GM19438 (cell line): ENCODE results near the gene PON2.
"Not testable (repeated sequence)": the region's sequence is repeated elsewhere in the genome, so short reads cannot be mapped to it uniquely, and the experiment has no call there.

Source experiments
- ATAC-seq: cut with Tn5 transposase; IDR thresholded peaks from one replicate; pipeline ENCODE4 v1.9.1; 2021; ENCODE audit warnings: low read depth; ENCODE audit not compliant: unreplicated experiment

PON2 gene

DNA sequence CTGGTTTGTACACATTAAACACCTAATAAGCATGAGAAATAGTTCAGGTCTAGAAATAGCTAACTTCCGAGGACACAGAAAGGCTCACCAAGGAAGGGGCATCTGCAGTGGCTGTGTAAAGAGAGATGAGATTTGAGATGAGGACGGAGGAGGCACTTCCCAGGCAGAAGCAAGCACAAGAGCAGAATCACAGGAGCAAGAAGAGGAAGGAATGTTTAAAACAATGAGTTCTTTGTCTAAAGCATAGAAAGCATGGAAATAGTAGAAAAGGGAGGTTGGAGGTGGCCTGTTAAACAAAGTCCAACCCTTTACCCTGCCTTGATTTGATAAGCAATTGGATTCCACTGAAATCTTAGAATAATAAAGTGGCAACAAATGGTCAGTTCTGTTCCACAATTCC lies 27.1 kb downstream of the PON2 start:
- no peak for ATAC-seq

GRCh38 chr7:95405800-95406199 lies 29.0 kb downstream of the PON2 start:
- ATAC-seq: no peak

GRCh38 chr7:95405208-95405607 lies 29.6 kb downstream of the PON2 start:
- no peak for ATAC-seq

DNA sequence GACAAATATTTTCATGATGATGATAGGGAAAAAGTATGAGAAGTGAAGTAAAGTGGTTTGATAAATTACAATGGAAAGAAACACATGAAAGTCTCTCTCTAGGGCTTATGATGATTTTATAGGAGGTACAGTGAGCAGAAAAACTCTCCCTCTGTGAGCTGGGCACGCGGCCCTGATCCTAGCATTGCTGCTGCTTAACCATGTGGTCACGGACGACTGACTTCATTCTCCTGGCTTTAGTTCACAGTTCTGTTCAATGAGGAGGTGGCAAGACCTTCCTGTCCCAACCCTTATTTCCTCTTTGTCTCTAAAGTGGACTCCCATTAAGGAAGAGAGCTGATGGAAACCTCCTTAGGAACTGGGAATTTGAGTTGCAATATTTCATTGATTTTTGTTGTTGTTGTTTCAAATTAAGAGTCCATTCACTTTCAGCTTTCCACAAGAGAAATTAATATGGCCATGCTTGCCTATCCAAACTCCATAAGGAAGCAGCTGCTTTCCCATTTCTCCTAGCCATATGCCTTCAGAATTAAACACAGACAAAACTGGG lies 30.4 kb downstream of the PON2 start:
- ATAC-seq: no peak

DNA sequence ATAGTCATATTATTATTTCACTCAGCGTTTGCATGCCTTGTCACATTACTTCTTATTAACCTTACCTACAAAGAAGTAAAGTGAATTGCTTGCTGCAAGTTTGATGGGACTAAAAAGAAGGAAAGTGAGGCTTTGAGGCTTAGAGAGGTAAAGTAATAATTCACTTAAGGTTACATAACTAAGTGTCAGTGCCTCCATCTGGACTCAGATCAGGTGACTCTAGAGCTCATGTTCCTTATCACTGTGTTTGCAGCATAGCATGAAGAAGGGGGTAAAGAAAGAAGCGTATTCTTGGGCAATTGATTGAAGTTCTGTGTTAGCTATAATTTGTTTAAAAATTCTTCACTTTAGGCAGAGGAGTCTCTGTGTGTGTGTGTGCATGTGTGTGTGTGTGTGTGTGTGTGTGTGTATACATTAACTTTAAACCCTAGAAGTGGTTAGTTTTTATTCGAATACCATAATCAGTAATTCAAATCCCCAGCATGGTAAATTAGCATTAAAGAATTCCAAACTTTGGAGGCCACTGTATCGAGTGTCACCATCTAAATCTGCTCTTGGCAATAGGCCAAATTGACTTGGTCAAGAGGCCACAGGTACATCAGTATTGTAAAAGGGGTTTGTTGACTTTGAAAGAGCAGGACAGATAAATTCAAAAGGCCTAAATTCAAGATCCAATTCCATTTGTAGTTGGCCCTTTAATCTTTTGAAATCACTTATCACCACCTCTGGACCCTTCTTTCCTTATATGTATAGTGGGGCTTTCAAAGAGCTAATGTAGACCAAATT lies 36.5 kb downstream of the PON2 start:
- no peak for ATAC-seq

- no peak for ATAC-seq
These were observed 37.4 kb downstream of the PON2 start for GRCh38 chr7:95397381-95397780.

GRCh38 chr7:95396136-95397032 lies 38.4 kb downstream of the PON2 start, which contains the start of gene PON3:
PON3 (minus strand) TSS chr7:95396375; CDS start chr7:95396350, 25 bp downstream.
- peak; percentile 80 for ATAC-seq

- no peak for ATAC-seq
These were observed 39.1 kb downstream of the PON2 start for GRCh38 chr7:95395755-95396135.

- no peak for ATAC-seq
These were observed 40.5 kb downstream of the PON2 start for GRCh38 chr7:95394370-95394769.

DNA sequence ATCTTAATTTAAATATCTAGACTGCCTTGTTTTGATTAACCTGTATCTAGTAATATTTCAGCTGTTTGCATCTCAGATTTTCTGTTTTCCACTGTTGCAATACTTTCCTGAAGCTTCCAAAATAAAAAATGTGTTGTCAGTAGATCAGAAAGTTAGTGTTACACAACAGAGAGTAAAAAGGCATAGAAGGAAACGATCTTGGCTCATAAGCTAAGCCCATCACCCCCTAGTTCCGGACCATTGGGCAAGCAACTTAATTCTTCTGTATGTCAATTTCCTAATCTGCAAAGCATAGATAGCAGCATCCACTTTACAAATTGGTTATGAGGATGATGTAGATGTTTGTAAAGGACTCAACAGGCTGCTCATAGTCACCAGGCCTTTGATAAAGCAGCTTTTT lies 43.1 kb downstream of the PON2 start:
- ATAC-seq: no peak

GRCh38 chr7:95389516-95389915 lies 45.3 kb downstream of the PON2 start:
- no peak for ATAC-seq

- not testable (repeated sequence) for ATAC-seq
These were observed 55.4 kb downstream of the PON2 start for GRCh38 chr7:95379457-95379856.

DNA sequence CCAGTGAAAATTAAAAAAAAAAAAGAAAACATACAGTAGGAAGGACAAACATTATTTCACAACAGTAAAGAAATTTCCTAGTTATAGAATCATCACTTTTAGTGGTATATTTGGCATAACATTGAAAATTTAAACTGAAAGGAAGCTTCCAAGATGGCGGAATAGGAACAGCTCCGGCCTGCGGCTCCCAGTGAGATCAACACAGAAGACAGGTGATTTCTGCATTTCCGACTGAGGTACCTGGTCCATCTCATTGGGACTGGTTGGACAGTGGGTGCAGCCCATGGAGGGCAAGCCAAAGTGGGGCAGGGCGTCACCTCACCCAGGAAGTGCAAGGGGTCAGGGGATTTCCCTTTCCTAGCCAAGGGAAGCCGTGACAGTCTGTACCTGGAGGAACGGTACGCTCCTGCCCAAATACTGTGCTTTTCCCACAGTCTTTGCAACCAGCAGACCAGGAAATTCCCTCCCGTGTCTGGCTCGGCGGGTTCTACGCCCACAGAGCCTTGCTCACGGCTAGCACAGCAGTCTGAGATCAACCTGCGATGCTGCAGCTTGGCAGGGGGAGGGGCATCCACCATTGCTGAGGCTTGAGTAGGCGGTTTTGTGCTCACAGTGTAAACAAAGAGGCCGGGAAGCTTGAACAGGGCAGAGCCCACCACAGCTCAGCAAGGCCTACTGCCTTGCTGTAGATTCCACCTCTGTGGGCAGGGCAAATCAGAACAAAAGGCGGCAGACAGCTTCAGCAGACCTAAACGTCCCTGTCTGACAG lies 58.0 kb downstream of the PON2 start:
- ATAC-seq: no peak

GRCh38 chr7:95375591-95376257 lies 59.1 kb downstream of the PON2 start:
- no peak for ATAC-seq

GRCh38 chr7:95373323-95373722 lies 61.5 kb downstream of the PON2 start:
- no peak for ATAC-seq

DNA sequence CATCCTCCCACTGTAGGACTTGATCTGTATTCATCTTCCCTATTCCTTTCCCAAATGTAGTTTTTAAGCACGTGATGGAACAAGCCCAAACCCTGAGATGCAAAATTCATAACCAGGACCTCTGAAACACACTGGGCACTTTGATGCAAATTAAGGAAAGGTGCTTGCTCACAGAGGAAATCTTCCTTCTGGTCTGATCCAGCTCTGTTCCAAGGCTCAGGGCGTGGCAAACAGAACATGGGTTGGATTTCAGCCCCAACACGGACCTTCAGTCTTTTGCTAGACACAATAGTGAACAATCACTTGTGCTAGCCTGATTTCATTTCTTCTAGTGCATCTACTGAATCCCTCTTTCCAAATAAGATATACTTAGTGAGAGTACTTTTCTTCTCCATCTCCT lies 66.6 kb downstream of the PON2 start:
- ATAC-seq: no peak

- no peak for ATAC-seq
These were observed 67.2 kb downstream of the PON2 start for GRCh38 chr7:95367606-95368005.

GRCh38 chr7:95365151-95365550 lies 69.7 kb downstream of the PON2 start:
- ATAC-seq: no peak

DNA sequence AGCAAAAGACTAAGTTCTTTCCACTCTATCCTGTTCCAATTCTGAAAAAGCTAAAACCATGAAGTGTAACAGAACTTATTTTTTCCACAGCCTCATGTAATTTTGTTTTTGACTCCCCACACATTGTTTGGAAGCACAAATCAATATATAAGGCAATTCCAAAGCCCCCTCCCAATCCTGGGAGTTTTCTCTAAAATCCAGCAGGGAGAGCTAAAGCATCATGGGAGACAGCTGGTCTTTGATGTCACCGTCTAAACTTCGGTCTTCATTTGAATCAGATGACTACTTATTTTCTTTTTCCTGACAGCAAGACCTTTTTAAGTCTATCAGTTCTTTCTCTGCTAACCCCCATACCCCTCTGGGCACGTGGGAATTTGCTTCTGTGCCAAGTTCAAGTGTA lies 77.2 kb downstream of the PON2 start:
- no peak for ATAC-seq
